ENCODE measurements around the gene ACVR1.

DNA sequence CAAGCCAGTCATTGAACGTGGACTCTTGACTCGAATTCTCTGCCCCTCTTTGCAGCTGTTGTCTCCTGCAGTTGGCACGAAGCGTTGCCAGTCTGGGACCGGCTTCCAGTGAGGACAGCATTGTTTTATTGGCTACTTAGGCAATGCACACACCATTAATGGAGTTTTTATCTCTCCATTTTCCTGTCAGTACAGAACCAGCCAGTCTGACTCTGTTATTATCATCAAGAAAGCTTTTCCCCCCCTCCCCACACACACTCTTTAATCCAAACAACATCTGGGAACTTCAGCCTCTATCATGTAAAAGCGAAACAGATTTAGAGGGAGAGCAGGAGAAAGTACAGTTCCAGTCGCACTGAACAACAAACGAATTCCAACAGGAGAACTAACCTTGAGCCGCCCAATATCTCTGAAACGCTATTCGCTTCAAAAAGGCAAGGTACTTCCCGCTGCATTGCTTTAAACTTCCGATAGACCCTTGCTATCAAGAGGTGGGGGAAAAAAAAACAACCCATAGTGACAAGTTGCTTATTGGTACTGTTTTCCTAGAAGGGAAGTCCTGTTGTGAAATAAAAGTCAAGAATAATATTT lies 38.2 kb downstream of the ACVR1 start:
- TF ChIP-seq, protein P1, sequence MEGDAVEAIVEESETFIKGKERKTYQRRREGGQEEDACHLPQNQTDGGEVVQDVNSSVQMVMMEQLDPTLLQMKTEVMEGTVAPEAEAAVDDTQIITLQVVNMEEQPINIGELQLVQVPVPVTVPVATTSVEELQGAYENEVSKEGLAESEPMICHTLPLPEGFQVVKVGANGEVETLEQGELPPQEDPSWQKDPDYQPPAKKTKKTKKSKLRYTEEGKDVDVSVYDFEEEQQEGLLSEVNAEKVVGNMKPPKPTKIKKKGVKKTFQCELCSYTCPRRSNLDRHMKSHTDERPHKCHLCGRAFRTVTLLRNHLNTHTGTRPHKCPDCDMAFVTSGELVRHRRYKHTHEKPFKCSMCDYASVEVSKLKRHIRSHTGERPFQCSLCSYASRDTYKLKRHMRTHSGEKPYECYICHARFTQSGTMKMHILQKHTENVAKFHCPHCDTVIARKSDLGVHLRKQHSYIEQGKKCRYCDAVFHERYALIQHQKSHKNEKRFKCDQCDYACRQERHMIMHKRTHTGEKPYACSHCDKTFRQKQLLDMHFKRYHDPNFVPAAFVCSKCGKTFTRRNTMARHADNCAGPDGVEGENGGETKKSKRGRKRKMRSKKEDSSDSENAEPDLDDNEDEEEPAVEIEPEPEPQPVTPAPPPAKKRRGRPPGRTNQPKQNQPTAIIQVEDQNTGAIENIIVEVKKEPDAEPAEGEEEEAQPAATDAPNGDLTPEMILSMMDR (IDR thresholded peaks at IDR 0.05; ENCODE audit: low read depth, low read length, poor library complexity, severe bottlenecking) = no peak
- no peak for TF ChIP-seq EZH2phosphoT487 (IDR thresholded peaks at IDR 0.05; ENCODE audit: borderline replicate concordance, low read length)
